Activated T-cell treated with anti-CD3 and anti-CD28 coated beads, Interleukin-2, amount 50 U/mL, for 48 hours (primary cell): ENCODE results near the gene NOP9.

Experiments
- DNase-seq, 2 experiments: peaks; one replicate each; pipeline ENCODE4 v3.0.0-alpha.2; 2020

Gene NOP9, protein sequence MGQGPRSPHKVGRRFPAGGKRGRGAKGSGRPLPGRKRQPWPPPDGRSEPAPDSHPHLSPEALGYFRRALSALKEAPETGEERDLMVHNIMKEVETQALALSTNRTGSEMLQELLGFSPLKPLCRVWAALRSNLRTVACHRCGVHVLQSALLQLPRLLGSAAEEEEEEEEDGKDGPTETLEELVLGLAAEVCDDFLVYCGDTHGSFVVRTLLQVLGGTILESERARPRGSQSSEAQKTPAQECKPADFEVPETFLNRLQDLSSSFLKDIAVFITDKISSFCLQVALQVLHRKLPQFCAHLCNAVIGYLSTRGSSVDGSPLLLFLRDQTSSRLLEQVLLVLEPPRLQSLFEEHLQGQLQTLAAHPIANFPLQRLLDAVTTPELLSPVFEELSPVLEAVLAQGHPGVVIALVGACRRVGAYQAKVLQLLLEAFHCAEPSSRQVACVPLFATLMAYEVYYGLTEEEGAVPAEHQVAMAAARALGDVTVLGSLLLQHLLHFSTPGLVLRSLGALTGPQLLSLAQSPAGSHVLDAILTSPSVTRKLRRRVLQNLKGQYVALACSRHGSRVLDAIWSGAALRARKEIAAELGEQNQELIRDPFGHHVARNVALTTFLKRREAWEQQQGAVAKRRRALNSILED

DNA sequence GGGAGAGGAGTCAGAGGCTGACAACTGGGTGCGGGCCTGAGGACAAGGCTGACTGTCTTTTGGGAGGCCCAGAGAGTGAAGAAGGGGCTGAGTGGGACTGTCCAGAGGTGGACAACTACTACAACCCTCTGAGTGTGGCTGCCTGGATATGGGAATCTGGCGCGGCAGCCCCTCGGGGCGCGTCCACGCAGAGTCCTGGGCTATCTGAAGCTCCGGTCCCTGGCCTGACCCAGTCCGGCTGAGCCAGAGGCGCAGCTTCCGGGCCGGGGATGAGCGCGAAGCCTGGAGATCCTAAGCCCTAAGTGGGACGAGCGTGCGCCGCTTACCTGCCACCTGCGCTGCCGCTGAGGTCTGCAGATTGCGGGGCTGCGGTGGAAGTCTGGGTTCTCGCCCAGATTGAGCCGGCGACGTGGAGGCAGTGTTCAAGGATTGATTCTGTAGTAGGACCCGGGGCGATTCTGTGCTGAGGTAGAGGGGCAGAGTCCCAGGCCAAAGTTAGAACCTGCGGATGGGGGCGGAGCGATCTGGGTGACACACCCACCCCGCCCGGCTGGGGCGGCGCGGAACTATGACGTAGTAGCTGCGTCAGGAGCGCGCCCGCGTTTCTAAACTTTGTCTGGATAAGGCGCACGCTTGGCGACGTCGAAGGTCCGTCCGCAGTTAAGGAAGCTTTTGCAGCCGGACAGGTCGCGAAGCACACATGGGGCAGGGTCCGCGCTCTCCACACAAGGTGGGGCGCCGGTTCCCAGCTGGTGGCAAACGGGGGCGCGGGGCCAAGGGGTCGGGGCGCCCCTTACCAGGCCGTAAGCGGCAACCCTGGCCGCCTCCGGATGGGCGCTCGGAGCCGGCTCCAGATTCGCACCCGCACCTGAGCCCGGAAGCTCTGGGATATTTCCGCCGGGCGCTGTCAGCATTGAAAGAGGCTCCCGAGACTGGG, at the start of gene NOP9, which contains the start of gene DHRS1:
Gene NOP9 (plus strand): TSS at position 596 of the 937 bp plus-strand sequence. CDS start 105 bp downstream, at position 701.
Gene DHRS1 (minus strand): TSS at position 526 of the 937 bp plus-strand sequence. CDS start 674 bp downstream, outside the sequence.
- DNase-seq: peak; percentile 96

- no peak for DNase-seq
Observed at GRCh38 chr14:24250354-24250753, 49.3 kb upstream of the NOP9 start.

DNA sequence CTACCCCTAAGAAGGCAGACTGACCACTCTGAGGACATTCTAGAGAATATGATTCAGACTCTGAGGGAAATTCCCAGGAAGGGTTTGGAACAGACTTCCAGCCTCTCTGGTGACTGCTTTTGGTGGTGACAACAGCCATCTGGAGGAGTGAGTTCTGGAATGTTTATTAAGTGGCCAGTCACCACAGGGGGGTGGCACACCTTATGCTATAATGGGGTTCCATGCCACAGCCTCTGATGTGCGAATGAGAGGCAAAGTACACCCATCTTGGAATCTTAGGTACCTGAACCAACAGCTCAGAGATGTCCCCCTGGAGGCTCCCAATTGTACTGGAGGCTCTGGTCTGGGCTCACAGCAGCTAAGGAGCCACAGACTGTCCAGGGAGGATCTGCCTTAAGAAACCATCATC, 47.8 kb upstream of the NOP9 start:
- DNase-seq: no peak

- no peak for DNase-seq
Observed at GRCh38 chr14:24252289-24253124, 47.1 kb upstream of the NOP9 start.

DNA sequence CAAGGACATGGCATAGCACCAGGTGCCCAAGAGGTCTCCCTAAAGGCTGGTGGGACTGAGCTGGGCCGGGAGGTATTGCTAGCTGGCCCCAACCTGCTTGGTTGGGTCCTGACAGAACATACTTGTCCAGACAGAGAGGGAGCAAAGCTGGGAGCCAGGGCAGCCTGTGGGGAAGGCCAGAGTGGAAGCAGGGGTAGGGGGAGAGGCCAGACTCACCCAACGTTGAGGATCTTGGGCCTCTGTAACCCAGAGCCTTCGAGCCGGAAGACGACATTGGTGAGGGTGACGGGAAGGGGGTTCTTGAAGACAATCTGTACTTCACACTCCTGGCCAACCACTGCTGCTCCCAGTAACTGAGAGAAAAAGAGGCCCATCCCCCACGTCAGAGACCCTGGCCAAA, 45.7 kb upstream of the NOP9 start:
- DNase-seq: no peak

GRCh38 chr14:24254630-24255392, 44.8 kb upstream of the NOP9 start:
- no peak for DNase-seq

DNA sequence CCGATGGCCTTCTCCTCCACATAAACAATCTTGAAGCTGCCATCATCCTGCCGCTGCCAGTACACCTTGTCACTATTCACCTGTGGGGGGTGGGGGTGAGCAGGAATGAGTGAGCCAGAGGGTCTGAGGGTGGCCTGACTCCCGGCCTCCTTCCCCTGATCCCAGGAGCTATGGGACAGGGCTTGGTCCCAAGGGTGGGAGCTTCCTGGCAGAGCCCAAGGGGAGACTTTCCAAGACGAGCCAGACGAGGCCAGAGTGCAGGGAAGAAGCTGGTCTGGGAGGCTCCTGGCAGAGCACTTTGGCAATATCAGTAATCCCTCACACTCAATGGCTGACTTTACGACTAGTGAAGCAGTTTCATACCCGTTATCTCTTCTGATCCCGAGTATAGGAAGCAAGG, 44.2 kb upstream of the NOP9 start:
- no peak for DNase-seq

- DNase-seq: no peak
Observed at GRCh38 chr14:24255931-24256711, 43.5 kb upstream of the NOP9 start.

DNA sequence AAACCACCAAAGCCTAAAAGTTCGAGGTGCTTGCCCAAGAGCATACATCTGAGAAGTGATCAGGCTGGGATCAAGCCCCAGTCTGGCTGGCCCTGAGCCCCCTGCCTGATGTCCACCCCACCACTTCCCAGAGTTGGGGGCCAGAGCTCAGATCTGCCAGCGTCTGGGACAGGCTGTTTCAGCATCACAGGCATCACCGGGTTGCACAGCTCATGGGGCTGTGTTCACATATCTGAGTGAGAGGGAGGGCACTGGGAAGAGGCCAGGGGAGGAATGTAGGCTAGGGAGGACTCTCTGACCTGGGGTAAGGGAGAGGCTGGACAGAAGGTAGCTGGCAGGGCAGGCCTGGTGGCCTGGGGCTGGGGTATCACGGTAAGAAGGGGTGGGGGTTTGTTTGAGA, 42.7 kb upstream of the NOP9 start:
- DNase-seq: no peak

DNA sequence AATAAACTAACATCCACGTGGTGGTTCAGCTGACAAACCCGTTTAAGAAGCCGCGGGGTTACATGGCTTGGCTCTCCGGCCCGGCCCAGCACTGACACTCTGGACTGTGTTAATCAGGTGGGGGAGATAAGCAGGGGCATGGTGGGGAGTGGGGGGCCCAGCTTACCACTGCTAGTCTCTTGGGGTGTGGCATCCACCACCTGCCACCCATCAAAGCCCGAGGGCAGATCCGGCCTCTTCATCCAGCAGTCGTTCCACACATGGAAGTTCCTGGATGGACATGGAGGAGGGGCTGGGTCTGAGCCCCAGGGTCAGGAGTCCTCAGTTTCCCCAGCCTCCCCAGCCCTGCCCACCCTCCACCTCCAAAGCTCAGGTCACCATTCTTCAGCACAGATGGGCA, 41.5 kb upstream of the NOP9 start:
- no peak for DNase-seq

DNA sequence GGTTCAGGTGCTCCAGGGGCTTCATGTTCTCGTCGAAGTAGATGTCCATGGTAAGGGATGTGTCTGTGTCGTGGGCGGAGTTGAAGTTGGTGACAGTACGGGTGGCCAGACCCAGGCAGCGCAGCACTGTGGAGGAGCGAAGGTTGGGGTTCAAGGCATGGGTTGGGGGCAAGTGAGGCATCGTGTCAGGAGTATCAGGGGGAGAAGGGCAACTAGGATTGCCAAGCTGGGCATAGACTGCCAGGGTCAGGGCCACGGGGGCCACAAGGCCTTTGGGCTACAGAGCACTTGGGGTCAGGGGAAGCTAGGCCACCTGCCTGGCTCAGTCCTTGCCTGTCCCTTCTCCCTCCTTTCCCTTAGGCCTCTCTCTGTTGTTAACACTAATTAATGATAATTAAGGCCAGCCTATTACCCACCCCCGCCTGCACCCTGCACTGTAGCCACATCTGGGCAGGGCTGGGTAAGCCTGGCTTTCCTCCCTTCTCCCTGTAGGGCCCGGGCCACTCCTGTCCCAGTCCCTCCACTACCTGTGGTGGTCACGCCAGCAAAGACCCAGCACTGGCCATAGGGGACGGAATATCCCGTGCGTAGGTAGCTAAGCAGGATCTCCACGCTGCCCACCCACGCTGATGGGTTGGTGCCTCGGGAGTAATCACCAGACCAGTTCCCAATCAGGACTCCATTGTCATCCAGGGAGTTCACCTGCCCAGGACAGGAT, 40.9 kb upstream of the NOP9 start:
- no peak for DNase-seq

- DNase-seq: no peak
Observed at GRCh38 chr14:24259282-24260025, 40.2 kb upstream of the NOP9 start.

DNA sequence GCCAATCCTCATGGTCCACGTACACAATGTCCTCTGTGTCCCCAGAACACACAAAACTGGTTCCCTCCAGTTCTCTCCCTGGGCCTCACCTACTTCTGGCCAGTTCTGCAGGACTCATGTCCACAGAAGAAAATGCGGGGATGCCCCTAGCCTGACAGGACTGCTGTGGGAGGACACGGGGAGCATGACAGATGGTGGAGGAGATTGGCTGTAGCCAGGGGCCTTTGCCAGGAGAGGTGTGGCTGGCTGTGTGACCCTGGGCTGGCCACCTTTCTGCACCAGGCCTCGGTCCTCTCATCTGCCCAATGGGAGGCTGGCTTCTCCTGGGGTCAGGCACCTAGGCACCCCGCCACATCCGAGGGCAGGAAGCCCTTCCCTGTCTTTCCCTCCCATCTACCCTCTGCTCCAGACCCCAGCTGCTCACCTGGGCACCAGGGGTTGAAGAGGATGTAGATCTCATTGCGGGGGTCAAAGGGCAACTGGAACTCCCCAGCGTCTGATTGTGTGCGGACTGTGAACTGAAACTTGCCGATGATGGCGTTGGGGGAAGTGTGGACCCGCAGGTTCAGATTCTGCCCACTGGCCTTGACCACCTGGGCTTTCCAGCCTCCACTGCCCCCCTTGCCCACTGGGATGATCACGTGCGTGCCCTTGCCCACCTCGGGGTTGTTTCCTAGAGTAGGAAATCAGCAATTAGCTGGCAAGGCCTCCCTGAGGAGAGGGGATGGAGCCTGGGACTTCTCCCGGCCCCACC, 39.4 kb upstream of the NOP9 start:
- DNase-seq: no peak

DNA sequence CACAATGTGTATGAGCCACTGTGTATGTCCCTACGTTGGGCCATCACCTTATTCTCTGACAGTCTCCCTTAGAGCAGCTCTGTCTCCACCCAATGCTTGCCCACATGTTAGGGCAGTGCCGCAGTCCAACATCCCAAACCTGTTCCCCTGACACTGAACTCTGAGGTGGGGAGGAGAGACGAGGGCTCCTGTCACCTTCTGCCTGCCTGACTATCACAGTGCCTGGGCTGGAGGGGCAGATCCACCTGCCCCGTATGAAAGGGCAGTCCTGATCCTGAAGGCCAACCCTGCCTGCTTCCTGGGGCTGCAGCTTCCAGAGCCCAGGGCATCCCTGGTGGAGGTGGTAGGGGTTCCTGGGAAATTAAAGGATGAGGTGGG, 38.9 kb upstream of the NOP9 start:
- no peak for DNase-seq

- no peak for DNase-seq
Observed at GRCh38 chr14:24261256-24261968, 38.2 kb upstream of the NOP9 start.

- DNase-seq: no peak
Observed at GRCh38 chr14:24261969-24262327, 37.7 kb upstream of the NOP9 start.

GRCh38 chr14:24262821-24263733, 36.6 kb upstream of the NOP9 start, which contains the start of gene TGM1:
Gene TGM1, minus strand, starts transcription at chr14:24263177. Its CDS starts 825 bp downstream, at chr14:24262352.
- no peak for DNase-seq
